ENCODE data around the gene NFKBIB. TPM values are rescaled to one million over a fixed set of nuclear protein-coding genes. Genes with fewer than 3 reads are reported as not detected.

Gene NFKBIB
- total and polyA plus RNA-seq, 3 experiments from 2014 or later: 15.6 to 116 (median 107) TPM

Other genes with a start within 250 kb of the NFKBIB start
- 1 to 10 TPM; 5.2 to 5.3 TPM for gene CAPN12, start 155.5 kb upstream of the NFKBIB start, total RNA-seq
- 19.5 TPM for gene CAPN12, start 155.5 kb upstream of the NFKBIB start, polyA plus RNA-seq
- gene LGALS7, start 126.5 kb upstream of the NFKBIB start, total RNA-seq: not detected
- not detected for gene LGALS7, start 126.5 kb upstream of the NFKBIB start, polyA plus RNA-seq
- gene LGALS7B, start 110.8 kb upstream of the NFKBIB start, total RNA-seq: not detected
- gene LGALS7B, start 110.8 kb upstream of the NFKBIB start, polyA plus RNA-seq: not detected
- gene LGALS4, start 87.0 kb upstream of the NFKBIB start, total RNA-seq: 1 to 10 TPM; 1.2 to 1.8 TPM
- 0.44 TPM for gene LGALS4, start 87.0 kb upstream of the NFKBIB start, polyA plus RNA-seq
- 100 to 1,000 TPM; 111 to 114 TPM for gene ECH1, start 68.2 kb upstream of the NFKBIB start, total RNA-seq
- 272 TPM for gene ECH1, start 68.2 kb upstream of the NFKBIB start, polyA plus RNA-seq
- gene HNRNPL, start 50.0 kb upstream of the NFKBIB start, total RNA-seq: 100 to 1,000 TPM; 656 to 679 TPM
- 73.4 TPM for gene HNRNPL, start 50.0 kb upstream of the NFKBIB start, polyA plus RNA-seq
- 10 to 100 TPM; 82.3 to 85.4 TPM for gene RINL, start 21.7 kb upstream of the NFKBIB start, total RNA-seq
- 42.6 TPM for gene RINL, start 21.7 kb upstream of the NFKBIB start, polyA plus RNA-seq
- 10 to 100 TPM; 33.6 to 36.5 TPM for gene SIRT2, start 351 bp upstream of the NFKBIB start, total RNA-seq
- gene SIRT2, start 351 bp upstream of the NFKBIB start, polyA plus RNA-seq: 51.2 TPM
- gene CCER2, start 12.2 kb downstream of the NFKBIB start, total RNA-seq: under 1 TPM; 0.44 to 0.61 TPM
- not detected for gene CCER2, start 12.2 kb downstream of the NFKBIB start, polyA plus RNA-seq
- 10 to 100 TPM; 43.1 to 46.7 TPM for gene SARS2, start 30.8 kb downstream of the NFKBIB start, total RNA-seq
- 18.9 TPM for gene SARS2, start 30.8 kb downstream of the NFKBIB start, polyA plus RNA-seq
- gene MRPS12, start 31.0 kb downstream of the NFKBIB start, total RNA-seq: 100 to 1,000 TPM; 113 to 117 TPM
- 94.4 TPM for gene MRPS12, start 31.0 kb downstream of the NFKBIB start, polyA plus RNA-seq
- not detected for gene FBXO17, start 75.8 kb downstream of the NFKBIB start, total RNA-seq
- gene FBXO17, start 75.8 kb downstream of the NFKBIB start, polyA plus RNA-seq: 0.16 TPM
- under 1 TPM; 0.37 to 0.80 TPM for gene FBXO27, start 132.6 kb downstream of the NFKBIB start, total RNA-seq
- gene FBXO27, start 132.6 kb downstream of the NFKBIB start, polyA plus RNA-seq: 0.64 TPM
- not detected for gene ACP7, start 184.4 kb downstream of the NFKBIB start, total RNA-seq
- gene ACP7, start 184.4 kb downstream of the NFKBIB start, polyA plus RNA-seq: 0.22 TPM
- gene PAK4, start 225.8 kb downstream of the NFKBIB start, total RNA-seq: 10 to 100 TPM; 21.3 to 21.8 TPM
- 1.8 TPM for gene PAK4, start 225.8 kb downstream of the NFKBIB start, polyA plus RNA-seq

All from CD8-positive, alpha-beta memory T cell (primary cell).